Measurements from ENCODE around the gene GABBR2.

DNA sequence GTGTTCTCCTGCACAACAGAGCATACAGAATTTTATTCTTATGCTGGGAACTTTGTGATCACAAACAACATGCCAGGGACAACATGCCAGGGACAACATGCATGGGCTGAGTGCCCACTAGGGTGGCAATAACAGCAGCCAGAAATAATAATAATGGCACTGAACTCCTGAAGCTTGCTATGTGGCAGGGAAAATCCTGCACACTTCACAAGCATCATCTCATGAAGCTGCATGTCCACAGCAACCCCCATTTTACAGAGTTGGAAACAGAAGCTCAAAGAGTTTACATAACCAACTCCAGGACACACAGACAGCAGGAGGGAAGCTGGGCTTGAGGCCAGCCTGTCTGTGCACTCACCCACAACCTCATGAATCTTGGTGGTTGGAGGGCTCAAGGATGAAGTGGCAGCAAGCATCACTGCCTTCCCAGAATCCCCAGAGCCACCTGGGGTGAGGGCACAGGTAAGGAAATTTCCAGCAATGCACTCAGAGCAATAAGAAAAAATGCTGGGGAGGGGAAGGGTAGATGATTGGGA is 111.4 kb downstream of the GABBR2 start:
- TF ChIP-seq, protein P1, sequence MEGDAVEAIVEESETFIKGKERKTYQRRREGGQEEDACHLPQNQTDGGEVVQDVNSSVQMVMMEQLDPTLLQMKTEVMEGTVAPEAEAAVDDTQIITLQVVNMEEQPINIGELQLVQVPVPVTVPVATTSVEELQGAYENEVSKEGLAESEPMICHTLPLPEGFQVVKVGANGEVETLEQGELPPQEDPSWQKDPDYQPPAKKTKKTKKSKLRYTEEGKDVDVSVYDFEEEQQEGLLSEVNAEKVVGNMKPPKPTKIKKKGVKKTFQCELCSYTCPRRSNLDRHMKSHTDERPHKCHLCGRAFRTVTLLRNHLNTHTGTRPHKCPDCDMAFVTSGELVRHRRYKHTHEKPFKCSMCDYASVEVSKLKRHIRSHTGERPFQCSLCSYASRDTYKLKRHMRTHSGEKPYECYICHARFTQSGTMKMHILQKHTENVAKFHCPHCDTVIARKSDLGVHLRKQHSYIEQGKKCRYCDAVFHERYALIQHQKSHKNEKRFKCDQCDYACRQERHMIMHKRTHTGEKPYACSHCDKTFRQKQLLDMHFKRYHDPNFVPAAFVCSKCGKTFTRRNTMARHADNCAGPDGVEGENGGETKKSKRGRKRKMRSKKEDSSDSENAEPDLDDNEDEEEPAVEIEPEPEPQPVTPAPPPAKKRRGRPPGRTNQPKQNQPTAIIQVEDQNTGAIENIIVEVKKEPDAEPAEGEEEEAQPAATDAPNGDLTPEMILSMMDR (IDR thresholded peaks at IDR 0.05): no peak
- TF ChIP-seq POLR2A (IDR thresholded peaks at IDR 0.05): no peak

Measured in uterus (tissue), 2 donors.